GM12864 (cell line): ENCODE results near the gene DENND5B.
"Not testable (repeated sequence)": the region's sequence is repeated elsewhere in the genome, so short reads cannot be mapped to it uniquely, and the experiment has no call there.

Experiments used
- DNase-seq: peaks from one replicate; pipeline ENCODE4 v3.0.0-alpha.2; 2011; ENCODE audit warnings: low read depth
- H3K4me3 ChIP-seq: 2 replicates; pipeline ENCODE4 v1.5.1; 2011; ENCODE audit warnings: mild to moderate bottlenecking, low read depth, low read length, control low read depth
- CTCF ChIP-seq: IDR thresholded peaks from 2 replicates; pipeline ENCODE4 v1.5.1; 2011; ENCODE audit warnings: low read depth, mild to moderate bottlenecking, moderate library complexity, low read length, control low read depth, inconsistent platforms; ENCODE audit errors: missing control alignments

DENND5B gene

GRCh38 chr12:31570880-31571279 is 20.1 kb downstream of the DENND5B start:
- no peak for DNase-seq
- TF ChIP-seq CTCF, result no peak
- H3K4me3 ChIP-seq, result no peak overlapping the region

- not testable (repeated sequence) for H3K4me3 ChIP-seq, DNase-seq
Observed at GRCh38 chr12:31569517-31569916, 21.4 kb downstream of the DENND5B start.

- DNase-seq, result no peak
- H3K4me3 ChIP-seq, result no peak overlapping the region
- no peak for TF ChIP-seq CTCF
Observed at GRCh38 chr12:31568498-31568897, 22.4 kb downstream of the DENND5B start.

GRCh38 chr12:31567029-31567428 is 23.9 kb downstream of the DENND5B start:
- DNase-seq, result no peak
- TF ChIP-seq CTCF, result no peak
- H3K4me3 ChIP-seq, result no peak overlapping the region

GRCh38 chr12:31566547-31566946 is 24.4 kb downstream of the DENND5B start:
- no peak for DNase-seq
- no peak for TF ChIP-seq CTCF
- no peak overlapping the region for H3K4me3 ChIP-seq

DNA sequence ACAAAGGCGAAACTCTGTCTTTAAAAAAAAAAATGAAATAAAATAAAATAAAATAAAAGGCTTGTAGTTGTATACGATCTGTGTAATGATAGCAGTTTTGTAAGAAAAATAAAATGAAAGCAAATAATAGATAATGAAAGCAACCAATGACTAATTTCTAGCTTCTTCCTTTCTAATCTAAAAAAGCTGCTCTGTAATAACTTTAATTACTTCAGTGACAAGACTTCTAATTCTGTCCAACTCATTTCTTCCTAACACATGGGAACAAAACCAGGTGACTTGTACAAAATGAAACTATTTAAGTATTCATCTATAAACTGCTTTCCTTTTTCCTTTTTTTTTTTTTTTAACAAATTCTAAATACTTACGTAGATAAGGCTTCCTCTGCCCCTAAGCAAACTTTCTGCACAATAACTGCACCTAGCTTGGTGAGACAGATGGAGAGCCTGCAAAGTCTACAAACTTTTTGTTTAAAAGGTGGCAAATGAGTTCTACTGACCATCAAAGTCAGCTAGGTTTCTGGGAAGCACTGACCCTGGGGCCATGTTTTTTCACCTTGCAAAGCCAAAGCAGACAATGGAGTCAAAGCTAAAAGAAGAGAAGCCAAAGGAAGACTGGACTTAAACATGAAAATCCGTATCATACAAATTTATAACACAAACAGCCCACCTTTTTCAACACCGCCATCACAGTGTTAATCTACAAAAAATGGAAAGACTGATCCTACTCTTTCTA is 28.2 kb downstream of the DENND5B start:
- no peak overlapping the region; the same call in 1 of the 2 replicates for H3K4me3 ChIP-seq
- TF ChIP-seq CTCF, result no peak
- no peak for DNase-seq

- DNase-seq, result no peak
- no peak for TF ChIP-seq CTCF
- no peak overlapping the region for H3K4me3 ChIP-seq
Observed at GRCh38 chr12:31560516-31560915, 30.4 kb downstream of the DENND5B start.
